ENCODE data around the gene ALDH3B1.
A peak's percentile ranks its signal among the peaks of the same experiment; 100 is the strongest.
"Not testable (repeated sequence)": the region's sequence is repeated elsewhere in the genome, so short reads cannot be mapped to it uniquely, and the experiment has no call there.

Gene ALDH3B1

DNA sequence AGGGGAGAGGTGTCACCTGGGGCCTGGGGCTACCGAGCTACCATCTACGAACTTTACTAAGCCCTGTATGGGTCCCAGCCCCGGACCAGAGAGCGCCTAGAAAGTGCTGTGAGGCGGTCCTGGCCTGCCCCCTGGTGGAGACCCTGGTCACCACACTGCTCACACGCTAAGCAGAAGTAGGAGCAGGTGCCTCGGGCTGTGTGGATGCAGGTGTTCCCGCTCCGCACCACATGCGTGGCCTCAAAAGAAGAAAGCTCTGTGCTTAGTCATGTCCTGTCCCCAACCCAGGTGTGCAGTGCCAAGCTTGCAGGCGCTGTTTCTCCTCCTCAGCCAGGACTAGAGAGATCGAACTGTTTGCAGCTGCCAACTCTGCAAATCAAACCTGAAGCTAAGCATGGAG, 16.3 kb upstream of the ALDH3B1 start:
- DNase-seq (ENCODE audit: extremely low spot score); POLR2A ChIA-PET: not testable (repeated sequence)
- CTCF ChIA-PET, result interaction anchor here (0.7 to 0.8 kb wide), 2 partner anchors 13 to 38 kb away, joined by 3 read pairs; no protein-coding TSS in a partner anchor
- peak; percentile 73 for TF ChIP-seq L3MBTL2 (conservative IDR thresholded peaks at IDR 0.05)

- CTCF ChIA-PET, result interaction anchor here (0.7 to 0.8 kb wide), 2 partner anchors 14 to 39 kb away, joined by 3 read pairs; no protein-coding TSS in a partner anchor
- POLR2A ChIA-PET; DNase-seq (ENCODE audit: extremely low spot score): not testable (repeated sequence)
These were observed 15.7 kb upstream of the ALDH3B1 start for GRCh38 chr11:67994387-67994786.

- POLR2A ChIA-PET; DNase-seq (ENCODE audit: extremely low spot score); CTCF ChIA-PET: not testable (repeated sequence)
These were observed 15.0 kb upstream of the ALDH3B1 start for GRCh38 chr11:67995129-67995528.

DNA sequence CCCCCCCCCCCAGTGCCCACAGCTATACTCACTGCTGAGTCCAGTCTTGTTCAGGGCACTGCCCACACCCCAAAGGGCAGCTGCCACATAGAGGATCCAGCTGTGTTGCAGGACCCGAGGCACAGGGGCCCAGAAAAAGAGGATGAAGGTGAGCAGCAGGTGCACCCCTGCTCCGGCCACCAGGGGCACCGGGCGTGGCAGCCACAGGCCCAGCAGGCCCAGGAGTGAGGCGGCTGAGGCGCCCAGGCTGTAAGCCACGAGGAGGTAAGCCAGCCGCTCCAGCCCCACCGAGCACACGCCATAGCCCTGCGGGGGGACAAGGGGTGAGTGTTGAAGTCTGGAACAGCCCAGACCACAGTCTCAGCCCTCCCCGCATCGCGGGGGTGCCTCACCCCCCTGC, 14.5 kb upstream of the ALDH3B1 start:
- DNase-seq (ENCODE audit: extremely low spot score); POLR2A ChIA-PET; CTCF ChIA-PET: not testable (repeated sequence)

- TF ChIP-seq SUZ12 (IDR thresholded peaks at IDR 0.05) (no peak), BHLHE40 (IDR thresholded peaks at IDR 0.05; ENCODE audit: borderline replicate concordance) (no peak), ARNT (IDR thresholded peaks at IDR 0.05) (no peak), TARDBP (IDR thresholded peaks at IDR 0.05) (no peak), NFRKB (IDR thresholded peaks at IDR 0.05) (no peak), SP1 (IDR thresholded peaks at IDR 0.05) (no peak), HDGF (IDR thresholded peaks at IDR 0.05; ENCODE audit: borderline replicate concordance) (no peak), FOXK2 (IDR thresholded peaks at IDR 0.05) (no peak)
- ChIA-PET CTCF (no interaction called here), POLR2A (interaction anchor here (1.0 kb wide), 1 partner anchor 42 kb away, joined by 3 read pairs; no protein-coding TSS in a partner anchor)
- no peak for DNase-seq (ENCODE audit: extremely low spot score)
These were observed 14.1 kb upstream of the ALDH3B1 start for GRCh38 chr11:67996051-67996450.

DNA sequence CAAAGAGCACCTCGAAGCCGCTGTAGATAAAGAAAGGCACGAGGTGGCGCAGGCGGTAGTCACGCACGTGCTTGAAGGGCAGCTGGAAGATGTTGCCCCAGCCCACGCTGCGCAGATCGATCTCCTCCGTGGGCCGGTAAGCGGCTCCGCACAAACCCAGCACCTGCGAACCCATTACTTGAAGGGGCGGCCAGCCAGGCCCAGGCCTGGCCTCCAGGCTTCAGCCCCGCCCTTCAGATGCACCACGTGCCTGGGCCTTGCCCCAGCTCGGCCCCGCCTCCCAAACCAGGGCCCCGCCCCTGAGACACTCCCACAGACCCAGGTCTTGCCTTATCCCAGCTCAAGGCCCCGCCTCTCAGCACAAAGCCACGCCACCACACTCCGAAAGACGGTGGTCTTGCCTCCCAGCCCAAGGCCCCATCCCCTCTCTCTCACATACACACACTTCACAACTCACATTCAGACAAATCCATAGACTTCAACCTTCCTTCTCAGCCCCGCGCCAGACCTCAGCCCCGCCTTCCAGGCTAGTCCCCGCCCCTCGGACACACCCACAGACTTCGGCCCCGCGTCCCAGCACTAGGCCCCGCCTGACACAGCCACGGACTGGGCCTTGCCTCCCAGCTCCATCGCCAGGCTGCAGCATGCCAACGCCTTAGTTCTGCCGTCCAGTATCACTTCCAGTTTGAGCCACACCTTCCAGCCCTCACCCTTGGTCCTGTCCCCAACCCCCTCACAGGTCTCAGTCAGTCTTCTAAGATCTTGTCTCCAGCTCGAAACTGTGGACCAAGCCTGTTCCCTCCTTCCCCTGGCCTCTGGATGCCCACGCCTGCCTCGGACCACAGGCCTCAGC, 13.3 kb upstream of the ALDH3B1 start:
- CTCF ChIA-PET, result interaction anchor here (0.9 kb wide), 1 partner anchor 41 kb away, joined by 3 read pairs; no protein-coding TSS in a partner anchor
- POLR2A ChIA-PET, result interaction anchor here (1.0 kb wide), 1 partner anchor 41 kb away, joined by 3 read pairs; no protein-coding TSS in a partner anchor
- peak; percentile 93 for DNase-seq (ENCODE audit: extremely low spot score)
- TF ChIP-seq SP1 (IDR thresholded peaks at IDR 0.05) (peak; percentile 77), ZNF384 (IDR thresholded peaks at IDR 0.05) (no peak), HDGF (IDR thresholded peaks at IDR 0.05; ENCODE audit: borderline replicate concordance) (0 out of 2 replicates have a peak, but pooled peaks have one; percentile 56), LEF1 (IDR thresholded peaks at IDR 0.05; ENCODE audit: borderline replicate concordance) (no peak), L3MBTL2 (conservative IDR thresholded peaks at IDR 0.05) (peak; percentile 89)

- POLR2A ChIA-PET, result no interaction called here
- DNase-seq (ENCODE audit: extremely low spot score), result no peak
- no peak for TF ChIP-seq FOXK2 (IDR thresholded peaks at IDR 0.05)
- no peak for TF ChIP-seq NFRKB (IDR thresholded peaks at IDR 0.05)
- no peak for TF ChIP-seq SUZ12 (IDR thresholded peaks at IDR 0.05)
- TF ChIP-seq ZNF384 (IDR thresholded peaks at IDR 0.05), result no peak
- TF ChIP-seq, protein P1, sequence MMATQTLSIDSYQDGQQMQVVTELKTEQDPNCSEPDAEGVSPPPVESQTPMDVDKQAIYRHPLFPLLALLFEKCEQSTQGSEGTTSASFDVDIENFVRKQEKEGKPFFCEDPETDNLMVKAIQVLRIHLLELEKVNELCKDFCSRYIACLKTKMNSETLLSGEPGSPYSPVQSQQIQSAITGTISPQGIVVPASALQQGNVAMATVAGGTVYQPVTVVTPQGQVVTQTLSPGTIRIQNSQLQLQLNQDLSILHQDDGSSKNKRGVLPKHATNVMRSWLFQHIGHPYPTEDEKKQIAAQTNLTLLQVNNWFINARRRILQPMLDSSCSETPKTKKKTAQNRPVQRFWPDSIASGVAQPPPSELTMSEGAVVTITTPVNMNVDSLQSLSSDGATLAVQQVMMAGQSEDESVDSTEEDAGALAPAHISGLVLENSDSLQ (IDR thresholded peaks at IDR 0.05), result no peak
- no peak for TF ChIP-seq ELF4 (IDR thresholded peaks at IDR 0.05)
- no peak for TF ChIP-seq BHLHE40 (IDR thresholded peaks at IDR 0.05; ENCODE audit: borderline replicate concordance)
- TF ChIP-seq CTBP1 (IDR thresholded peaks at IDR 0.05; ENCODE audit: borderline replicate concordance), result no peak
- TF ChIP-seq LEF1 (IDR thresholded peaks at IDR 0.05; ENCODE audit: borderline replicate concordance), result no peak
- TF ChIP-seq FOXA1 (IDR thresholded peaks at IDR 0.05), result no peak
- no peak for TF ChIP-seq SP1 (IDR thresholded peaks at IDR 0.05)
- TF ChIP-seq ARNT (IDR thresholded peaks at IDR 0.05), result no peak
- no peak for TF ChIP-seq TARDBP (IDR thresholded peaks at IDR 0.05)
- TF ChIP-seq L3MBTL2 (conservative IDR thresholded peaks at IDR 0.05), result no peak
- TF ChIP-seq FOXM1 (IDR thresholded peaks at IDR 0.05; ENCODE audit: borderline replicate concordance), result no peak
- no peak for TF ChIP-seq HDGF (IDR thresholded peaks at IDR 0.05; ENCODE audit: borderline replicate concordance)
- CTCF ChIA-PET, result no interaction called here
These were observed 12.6 kb upstream of the ALDH3B1 start for GRCh38 chr11:67997475-67997921.

DNA sequence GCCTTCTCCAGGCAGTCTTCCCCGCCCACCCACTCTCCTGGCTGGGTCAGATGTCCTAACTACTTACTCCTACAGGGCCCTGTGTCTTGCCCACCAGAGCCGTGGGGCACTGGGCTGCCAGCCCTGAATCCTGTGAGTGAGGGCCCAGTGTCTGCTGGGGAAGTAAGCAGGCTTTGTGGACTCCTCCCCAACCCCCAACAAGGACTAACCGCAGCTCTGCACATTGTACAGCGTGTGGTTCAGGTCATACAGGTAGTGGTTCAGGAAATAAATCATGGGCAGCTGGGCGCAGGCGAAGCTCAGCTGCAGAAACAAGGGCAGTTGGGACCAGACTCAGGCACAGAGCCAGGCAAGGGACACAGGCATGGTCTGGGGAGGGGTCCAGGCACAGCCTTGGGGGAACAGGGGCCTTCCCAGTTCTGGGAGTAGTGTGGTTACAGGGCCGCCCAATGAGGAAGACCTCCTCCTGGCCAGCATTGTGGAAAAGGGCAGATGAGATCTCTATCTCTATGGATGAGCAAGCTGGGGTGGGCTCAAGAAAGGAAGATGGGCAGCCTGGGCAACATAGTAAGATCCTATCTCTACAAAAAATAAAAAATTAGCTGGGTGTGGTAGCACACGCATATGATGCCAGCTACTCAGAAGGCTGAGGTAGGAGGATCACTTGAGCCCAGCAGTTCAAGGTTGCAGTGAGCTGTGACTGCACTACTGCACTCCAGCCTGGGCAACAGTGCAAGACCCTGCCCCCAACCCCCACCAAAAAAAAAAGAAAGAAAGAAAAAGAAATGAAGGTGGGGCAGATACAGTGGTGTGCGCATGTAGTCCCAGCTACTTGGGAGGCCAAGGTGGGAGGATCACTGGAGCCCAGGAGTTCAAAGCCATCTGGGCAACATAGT, 11.7 kb upstream of the ALDH3B1 start:
- TF ChIP-seq FOXM1 (IDR thresholded peaks at IDR 0.05; ENCODE audit: borderline replicate concordance) (no peak), ZNF384 (IDR thresholded peaks at IDR 0.05) (no peak), FOXA1 (IDR thresholded peaks at IDR 0.05) (no peak), ARNT (IDR thresholded peaks at IDR 0.05) (no peak), ELF4 (IDR thresholded peaks at IDR 0.05) (no peak), CTBP1 (IDR thresholded peaks at IDR 0.05; ENCODE audit: borderline replicate concordance) (no peak), NFRKB (IDR thresholded peaks at IDR 0.05) (no peak), L3MBTL2 (conservative IDR thresholded peaks at IDR 0.05) (no peak), SP1 (IDR thresholded peaks at IDR 0.05) (no peak), HDGF (IDR thresholded peaks at IDR 0.05; ENCODE audit: borderline replicate concordance) (no peak)
- TF ChIP-seq, protein P1 (IDR thresholded peaks at IDR 0.05), result no peak
- CTCF ChIA-PET, result no interaction called here
- POLR2A ChIA-PET, result no interaction called here
- no peak for DNase-seq (ENCODE audit: extremely low spot score)

Measured in HEK293T (cell line).